Spleen (tissue), 7 donors: ENCODE results near the gene SLC35F3.

ENCODE experiments used
- CTCF ChIP-seq, 11 experiments: fragments of 200-600 bp in 7 of 11; fragments of 450-650 bp in 4 of 11; sonication (generic) in 4 of 11; IDR thresholded peaks in 8 of 11; conservative IDR thresholded peaks in 3 of 11; 1 replicate in 7 of 11; 2 replicates in 4 of 11; pipeline versions ENCODE4 v1.4.0 to v1.8.0; 2016 to 2021; ENCODE audit warnings: antibody characterized with exemption in 11 of 11, inconsistent platforms in 4 of 11, mild to moderate bottlenecking in 1 of 11
- POLR2A ChIP-seq, 3 donors: fragments of 450-650 bp; IDR thresholded peaks; one replicate each; pipeline ENCODE4 v1.5.1; 2017; ENCODE audit warnings: antibody characterized with exemption in 3 of 3, mild to moderate bottlenecking in 1 of 3
- donor health status: DM: no; HTN: no; CAD: no; lungs with moderate emphysema.
- donor health status: DM: no; HTN: no; CAD: no.
- donor health status: DM: no; HTN: no; CAD: no.

GRCh38 chr1:233935297-233935868 is 30.9 kb downstream of the SLC35F3 start:
- TF ChIP-seq CTCF (IDR thresholded peaks at IDR 0.05 in 8 of 11, conservative IDR thresholded peaks at IDR 0.05 in 3 of 11) (no peak), POLR2A (IDR thresholded peaks at IDR 0.05) (no peak)
